A673 (cell line): ENCODE measurements around the gene TMEM43.

Experiments used
- EZH2 ChIP-seq: fragments of 200-600 bp; sonication (generic); IDR thresholded peaks from 2 replicates; pipeline ENCODE4 v1.6.1; 2017; ENCODE audit warnings: borderline replicate concordance, low read depth, mild to moderate bottlenecking, mixed read lengths, antibody characterized with exemption, low read length; ENCODE audit not compliant: poor library complexity, severe bottlenecking
- TF ChIP-seq, protein P1 (sequence below): fragments of 300-800, 200-600 bp; sonication (generic); conservative IDR thresholded peaks from 2 replicates; pipeline ENCODE4 v1.5.1; 2017; ENCODE audit warnings: low read depth, mild to moderate bottlenecking, antibody characterized with exemption, low read length, moderate library complexity, mixed read lengths

DNA sequence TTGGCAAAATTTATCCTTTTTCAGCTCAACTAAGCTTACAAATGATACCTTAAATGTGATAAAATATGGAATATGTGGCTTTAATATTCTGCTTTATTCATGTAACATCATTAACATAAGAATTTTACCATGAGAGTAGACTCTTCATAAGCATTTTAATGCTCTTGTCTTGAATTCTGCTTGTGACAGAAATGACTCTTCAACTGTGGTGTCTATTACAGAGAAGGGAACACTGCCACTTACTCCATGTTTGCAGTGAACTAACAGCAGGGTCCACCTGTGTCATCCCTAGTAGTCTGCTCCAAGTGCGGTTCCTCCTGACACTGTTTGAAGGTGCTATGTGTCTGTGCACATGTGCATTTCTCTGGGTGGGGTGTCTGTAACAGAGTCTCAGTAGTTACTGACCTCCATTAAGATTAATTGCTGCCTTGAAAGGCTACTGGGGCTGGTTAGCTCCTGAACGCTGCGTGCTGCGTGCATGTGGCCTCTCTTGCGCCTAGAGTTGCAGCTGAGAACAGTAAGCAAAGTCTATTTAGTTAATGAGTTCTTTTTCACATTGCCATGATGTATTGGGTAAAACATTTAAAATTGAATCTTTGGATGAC is 62.1 kb downstream of the TMEM43 start:
- TF ChIP-seq, protein P1, sequence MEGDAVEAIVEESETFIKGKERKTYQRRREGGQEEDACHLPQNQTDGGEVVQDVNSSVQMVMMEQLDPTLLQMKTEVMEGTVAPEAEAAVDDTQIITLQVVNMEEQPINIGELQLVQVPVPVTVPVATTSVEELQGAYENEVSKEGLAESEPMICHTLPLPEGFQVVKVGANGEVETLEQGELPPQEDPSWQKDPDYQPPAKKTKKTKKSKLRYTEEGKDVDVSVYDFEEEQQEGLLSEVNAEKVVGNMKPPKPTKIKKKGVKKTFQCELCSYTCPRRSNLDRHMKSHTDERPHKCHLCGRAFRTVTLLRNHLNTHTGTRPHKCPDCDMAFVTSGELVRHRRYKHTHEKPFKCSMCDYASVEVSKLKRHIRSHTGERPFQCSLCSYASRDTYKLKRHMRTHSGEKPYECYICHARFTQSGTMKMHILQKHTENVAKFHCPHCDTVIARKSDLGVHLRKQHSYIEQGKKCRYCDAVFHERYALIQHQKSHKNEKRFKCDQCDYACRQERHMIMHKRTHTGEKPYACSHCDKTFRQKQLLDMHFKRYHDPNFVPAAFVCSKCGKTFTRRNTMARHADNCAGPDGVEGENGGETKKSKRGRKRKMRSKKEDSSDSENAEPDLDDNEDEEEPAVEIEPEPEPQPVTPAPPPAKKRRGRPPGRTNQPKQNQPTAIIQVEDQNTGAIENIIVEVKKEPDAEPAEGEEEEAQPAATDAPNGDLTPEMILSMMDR = no peak
- TF ChIP-seq EZH2 = no peak
